AG09319 (cell line): ENCODE results near the gene RNF213.
"Not testable (repeated sequence)": the region's sequence is repeated elsewhere in the genome, so short reads cannot be mapped to it uniquely, and the experiment has no call there.

Experiments used
- DNase-seq: peaks from one replicate; pipeline ENCODE4 v3.0.0-alpha.2; 2010; ENCODE audit warnings: low read depth; ENCODE audit errors: extremely low read depth
- CTCF ChIP-seq: IDR thresholded peaks from 2 replicates; pipeline ENCODE4 v1.5.1; 2011; ENCODE audit warnings: low read depth, mild to moderate bottlenecking, inconsistent platforms, low read length, moderate library complexity

RNF213 gene

DNA sequence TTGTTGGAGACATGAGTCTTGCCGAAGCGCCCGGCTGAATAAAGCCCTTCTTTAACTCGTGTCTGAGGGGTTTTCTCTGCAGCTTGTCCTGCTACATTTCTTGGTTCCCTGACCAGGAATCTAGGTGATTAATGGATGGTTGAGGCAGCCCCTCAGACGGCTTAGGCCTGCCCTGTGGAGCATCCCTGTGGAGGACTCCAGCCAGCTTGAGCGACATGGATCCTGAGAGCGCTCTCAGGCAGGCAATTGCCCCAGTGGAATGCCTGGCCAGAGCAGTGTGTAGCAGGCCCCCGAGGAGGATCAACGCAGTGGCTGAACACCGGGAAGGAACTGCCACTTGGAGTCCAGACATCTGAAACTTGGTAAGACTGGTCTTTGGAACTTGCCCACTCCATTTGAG lies 137.0 kb downstream of the RNF213 start:
- TF ChIP-seq CTCF: no peak
- no peak for DNase-seq

- not testable (repeated sequence) for DNase-seq
Measured at GRCh38 chr17:80401086-80401485, 140.4 kb downstream of the RNF213 start.

- not testable (repeated sequence) for DNase-seq
Measured at GRCh38 chr17:80402102-80402501, 141.4 kb downstream of the RNF213 start.

DNA sequence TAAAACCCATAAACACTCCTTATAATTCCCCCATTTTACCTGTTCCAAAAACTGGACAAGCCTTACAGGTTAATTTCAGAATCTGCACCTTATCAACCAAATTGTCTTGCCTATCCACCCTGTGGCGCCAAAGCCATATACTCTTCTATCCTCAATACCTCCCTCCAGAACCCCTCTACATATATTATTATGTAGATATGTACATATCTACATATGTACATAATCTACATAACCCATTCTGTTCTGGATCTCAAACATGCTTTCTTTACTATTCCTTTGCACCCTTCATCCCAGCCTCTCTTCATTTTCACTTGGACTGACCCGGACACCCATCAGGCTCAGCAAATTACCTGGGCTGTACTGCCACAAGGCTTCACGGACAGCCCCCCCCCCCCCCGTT lies 142.3 kb downstream of the RNF213 start:
- no peak for DNase-seq
- no peak for TF ChIP-seq CTCF

DNA sequence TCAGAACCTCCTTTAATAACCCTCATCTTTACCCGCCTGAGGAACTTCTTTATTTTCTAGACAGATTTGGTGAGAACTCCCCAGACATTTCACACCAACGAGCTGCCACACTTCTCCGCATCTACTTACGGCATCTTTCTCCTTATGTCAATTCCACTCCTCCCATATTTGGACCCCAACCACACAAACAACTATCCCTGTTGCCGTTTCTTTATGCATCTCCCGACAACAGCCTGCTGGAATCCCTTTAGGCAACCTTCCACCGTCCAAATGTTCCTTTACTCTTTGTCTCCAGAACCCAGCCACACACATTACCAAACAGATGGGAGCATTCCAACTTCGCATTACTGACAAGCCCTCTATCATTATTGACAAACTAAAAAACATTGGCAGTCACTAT lies 145.5 kb downstream of the RNF213 start:
- TF ChIP-seq CTCF: no peak
- DNase-seq: no peak

DNA sequence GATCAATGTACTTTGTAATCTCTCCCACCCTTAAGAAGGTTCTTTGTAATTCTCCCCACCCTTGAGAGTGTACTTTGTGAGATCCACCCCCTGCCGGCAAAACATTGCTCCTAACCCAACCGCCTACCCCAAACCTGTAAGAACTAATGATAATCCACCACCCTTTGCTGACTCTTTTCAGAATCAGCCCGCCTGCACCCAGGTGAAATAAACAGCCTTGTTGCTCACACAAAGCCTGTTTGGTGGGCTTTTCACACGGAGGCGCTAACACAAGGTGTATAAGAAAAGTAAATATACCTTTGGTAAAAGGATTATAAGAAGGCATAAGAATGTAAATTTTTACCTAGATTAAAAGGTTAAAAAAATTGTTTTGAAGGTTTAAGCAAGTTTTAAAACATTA lies 147.3 kb downstream of the RNF213 start:
- DNase-seq: not testable (repeated sequence)

GRCh38 chr17:80408872-80409271 lies 148.2 kb downstream of the RNF213 start:
- TF ChIP-seq CTCF: no peak
- no peak for DNase-seq

DNA sequence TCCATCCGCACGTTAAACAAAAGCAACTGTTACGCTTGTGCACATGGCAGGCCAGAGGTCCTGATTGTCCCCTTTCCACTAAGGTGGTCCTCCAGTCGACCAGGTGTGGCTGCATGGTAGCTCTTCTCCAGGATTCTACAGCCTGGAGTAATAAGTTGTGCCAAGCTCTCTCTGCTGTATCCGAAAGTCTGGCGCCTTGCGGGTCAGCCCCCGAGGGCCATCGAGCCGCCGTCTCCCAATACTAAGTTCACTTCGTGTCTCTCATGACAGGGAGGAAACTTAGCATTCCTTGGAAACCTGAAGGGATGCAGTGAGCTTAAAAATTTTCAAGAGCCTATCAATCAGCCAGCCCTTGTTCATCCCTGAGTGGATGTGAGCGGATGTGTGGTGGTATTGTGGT lies 149.0 kb downstream of the RNF213 start:
- DNase-seq: no peak
- TF ChIP-seq CTCF: no peak

DNA sequence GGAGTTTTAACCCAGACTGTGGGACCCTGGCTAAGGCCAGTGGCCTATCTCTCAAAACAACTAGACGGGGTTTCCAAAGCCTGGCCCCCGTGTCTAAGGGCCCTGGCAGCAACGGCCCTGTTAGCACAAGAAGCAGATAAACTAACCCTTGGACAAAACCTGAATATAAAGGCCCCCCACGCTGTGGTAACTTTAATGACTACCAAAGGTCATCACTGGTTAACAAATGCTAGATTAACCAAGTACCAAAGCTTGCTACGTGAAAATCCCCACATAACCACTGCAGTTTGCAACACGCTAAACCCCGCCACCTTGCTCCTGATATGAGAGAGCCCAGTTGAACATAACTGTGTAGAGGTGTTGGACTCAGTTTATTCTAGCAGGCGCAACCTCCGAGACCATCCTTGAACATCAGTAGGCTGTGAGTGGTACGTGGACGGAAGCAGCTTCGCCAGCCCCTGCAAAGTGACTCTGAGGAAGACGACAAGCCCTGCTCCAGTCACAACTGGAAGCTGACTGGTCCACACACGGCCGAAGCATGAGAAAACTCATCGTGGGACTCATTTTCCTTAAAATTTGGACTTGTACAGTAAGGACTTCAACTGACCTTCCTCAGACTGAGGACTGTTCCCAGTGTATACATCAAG lies 149.9 kb downstream of the RNF213 start:
- not testable (repeated sequence) for DNase-seq
